ENCODE data around the gene ZNF275.

GRCh38 chrX:153387987-153388721, 54.2 kb downstream of the ZNF275 start:
- TF ChIP-seq CTCF (conservative IDR thresholded peaks at IDR 0.05; ENCODE audit: low read depth, low read length): no peak
- no peak for TF ChIP-seq EZH2 (IDR thresholded peaks at IDR 0.05; ENCODE audit: borderline replicate concordance, low read depth, low read length, poor library complexity, severe bottlenecking)
